ENCODE measurements around the gene AIM2.

Gene AIM2

DNA sequence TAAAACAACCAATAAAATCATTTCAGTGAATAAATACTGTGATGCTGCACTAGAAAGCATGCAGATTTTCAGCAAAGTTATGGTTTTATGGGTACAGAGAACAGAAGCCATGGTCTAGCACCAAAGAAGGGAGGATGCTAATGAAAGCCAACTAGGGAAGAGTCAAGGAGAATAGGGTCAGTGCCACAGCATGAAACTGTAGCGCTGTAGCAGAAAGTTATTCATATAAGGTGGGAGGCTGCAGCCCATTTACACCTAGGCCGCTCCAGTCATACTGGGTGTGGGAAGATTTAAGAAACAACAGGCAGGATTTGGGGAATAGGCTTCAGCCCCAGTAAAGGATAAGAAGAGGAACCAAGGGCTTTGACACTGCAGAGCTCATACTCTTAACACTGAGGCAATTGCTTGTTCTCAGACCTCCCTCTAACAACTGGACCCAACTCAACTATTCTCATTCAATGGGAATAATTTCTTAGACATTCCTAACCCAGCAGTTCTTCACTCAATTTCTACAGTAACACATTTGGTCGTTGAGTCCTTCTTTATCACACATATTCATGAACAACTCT lies 62.5 kb downstream of the AIM2 start:
- DNase-seq: peak in 1 of 2 experiments; percentile 35

DNA sequence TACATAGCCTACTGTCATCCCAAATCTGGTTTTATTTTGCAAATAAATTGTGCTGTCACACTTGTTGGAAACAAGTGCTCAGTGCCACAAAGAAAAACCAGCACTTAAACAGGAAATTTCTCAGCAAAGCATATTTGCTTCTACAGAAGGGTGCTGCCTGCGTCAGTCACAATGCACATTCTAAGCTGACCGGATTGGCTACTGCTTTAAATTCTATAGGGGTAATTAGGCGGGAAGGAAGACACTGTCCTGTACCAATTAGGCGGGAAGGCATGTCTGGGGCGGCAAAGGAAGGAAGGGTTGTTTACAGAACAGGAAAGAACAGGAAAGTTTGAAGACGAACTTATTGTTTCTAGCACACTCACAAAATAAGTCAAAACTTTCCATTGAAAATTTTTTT lies 64.1 kb downstream of the AIM2 start:
- DNase-seq: peak; percentile 82 to 86

Measured in AML-193 (cell line).